K562 (cell line): ENCODE measurements around the gene IL1RAPL2. TPM values are rescaled to one million over a fixed set of nuclear protein-coding genes. Genes with fewer than 3 reads are reported as not detected.

Source experiments
- ATAC-seq: fragments of 200-7000 bp; cut with Tn5 transposase; 3 replicates; pipeline ENCODE4 v1.9.1; 2020; ENCODE audit warnings: moderate library complexity
- BruUV-seq: library from RNA; stranded (reverse); fragments of 400-500 nt; replicated peaks from 2 replicates; lab custom pipeline; 2021; lab: Mats Ljungman, UMichigan
- CTCF ChIA-PET: fragments of 300-600 bp; formaldehyde crosslinking; extraction: SDS; loops from one replicate; lab custom pipeline; 2021; ENCODE audit warnings: low intra/inter-chr PET ratio; lab: Yijun Ruan, JAX
- POLR2A ChIA-PET: fragments of 300-600, 350-650 bp; sonication (Branson Sonifier 250); formaldehyde crosslinking; extraction: SDS; loops from one replicate; lab custom pipeline; 2021; ENCODE audit warnings: antibody characterized with exemption, inconsistent platforms; lab: Yijun Ruan, JAX
- DNase-seq, 4 experiments: peaks; one replicate each; pipeline versions ENCODE4 v3.0.0 to v3.0.0-alpha.2; 2011 to 2018; ENCODE audit warnings: low spot score in 3 of 4, mixed read lengths in 3 of 4; ENCODE audit errors: extremely low read depth in 1 of 4
- FAIRE-seq: peaks from 2 replicates; lab custom pipeline; 2011; peaks lifted over from hg19 to GRCh38; lab: Jason Lieb, UNC
- H2AFZ ChIP-seq: 2 replicates; pipeline ENCODE4 v1.6.0; 2011; ENCODE audit warnings: low read depth, low read length, control low read depth, inconsistent platforms
- H3K27ac ChIP-seq: fragments of 200-600 bp; 3 replicates; pipeline ENCODE4 v1.8.0; 2011; ENCODE audit warnings: low read depth, mild to moderate bottlenecking, control low read depth, inconsistent platforms, low read length, moderate library complexity, mixed read lengths; ENCODE audit errors: extremely low read depth
- H3K27me3 ChIP-seq, 2 experiments: fragments of 300-600 bp in 1 of 2; 2 replicates in 1 of 2; 3 replicates in 1 of 2; pipeline versions ENCODE4 v1.6.0 to v1.8.0; 2011; ENCODE audit warnings: inconsistent platforms in 2 of 2, low read length in 2 of 2, mild to moderate bottlenecking in 1 of 2, mixed read lengths in 1 of 2, moderate library complexity in 1 of 2; ENCODE audit not compliant: control insufficient read depth in 2 of 2, insufficient read depth in 2 of 2
- H3K36me3 ChIP-seq: fragments of 300-600 bp; 3 replicates; pipeline ENCODE4 v1.8.0; 2011; ENCODE audit warnings: mild to moderate bottlenecking, low read length, inconsistent platforms; ENCODE audit not compliant: control insufficient read depth, insufficient read depth
- H3K4me1 ChIP-seq, 2 experiments: fragments of 200-600 bp in 1 of 2; replicated peaks in 1 of 2; 2 replicates in 1 of 2; 3 replicates in 1 of 2; pipeline versions ENCODE4 v1.5.1 to v1.8.0; 2011; ENCODE audit warnings: inconsistent platforms in 2 of 2, low read length in 2 of 2, mild to moderate bottlenecking in 1 of 2, mixed read lengths in 1 of 2, moderate library complexity in 1 of 2; ENCODE audit not compliant: control insufficient read depth in 2 of 2, insufficient read depth in 2 of 2
- H3K4me2 ChIP-seq: 2 replicates; pipeline ENCODE4 v1.6.1; 2011; ENCODE audit warnings: low read length, control low read depth, inconsistent platforms, mixed read lengths; ENCODE audit not compliant: insufficient read depth
- H3K4me3 ChIP-seq: fragments of 200-600 bp; sonication (generic), shearing (Covaris generic); 2 replicates; pipeline ENCODE4 v1.5.1; 2016; ENCODE audit warnings: control low read depth, inconsistent platforms
- H3K79me2 ChIP-seq: fragments of 200-600 bp; 3 replicates; pipeline ENCODE4 v1.8.0; 2011; ENCODE audit warnings: low read length, inconsistent platforms; ENCODE audit not compliant: control insufficient read depth, insufficient read depth
- H3K9ac ChIP-seq, 2 experiments: 2 replicates each; pipeline versions ENCODE4 v1.6.0 to v1.6.1; 2011; ENCODE audit warnings: low read depth in 2 of 2, low read length in 2 of 2, control low read depth in 1 of 2, inconsistent platforms in 1 of 2, mild to moderate bottlenecking in 1 of 2, mixed read lengths in 1 of 2; ENCODE audit not compliant: insufficient read depth in 1 of 2
- H3K9me1 ChIP-seq: one replicate; pipeline ENCODE4 v1.6.0; 2011; ENCODE audit warnings: inconsistent platforms, mild to moderate bottlenecking, low read length, moderate library complexity; ENCODE audit not compliant: control insufficient read depth, insufficient read depth
- H3K9me3 ChIP-seq: replicated peaks from 2 replicates; pipeline ENCODE4 v1.5.1; 2011; ENCODE audit warnings: low read depth, low read length, inconsistent platforms; ENCODE audit not compliant: control insufficient read depth, insufficient read depth
- H4K20me1 ChIP-seq: replicated peaks from 2 replicates; pipeline ENCODE4 v1.6.1; 2011; ENCODE audit warnings: low read length, inconsistent platforms, mixed read lengths; ENCODE audit not compliant: control insufficient read depth, insufficient read depth
- ARID3A ChIP-seq: IDR thresholded peaks from 2 replicates; pipeline ENCODE4 v1.6.1; 2012; ENCODE audit warnings: low read depth, low read length, improper control_type of control experiment, borderline replicate concordance
- BACH1 ChIP-seq: fragments of 200-800 bp; sonication (Bioruptor generic); IDR thresholded peaks from 2 replicates; pipeline ENCODE4 v1.6.1; 2016; ENCODE audit warnings: missing genetic modification characterization, missing compliant biosample characterization
- DMBX1 ChIP-seq: fragments of 250-450 bp; sonication (Bioruptor Pico); IDR thresholded peaks from 2 replicates; pipeline ENCODE4 v1.8.0; 2022; ENCODE audit warnings: inconsistent platforms, mild to moderate bottlenecking, moderate library complexity, borderline replicate concordance
- FOSL1 ChIP-seq: fragments of 200-800 bp; sonication (Bioruptor generic); conservative IDR thresholded peaks from 2 replicates; pipeline ENCODE4 v1.6.1; 2016; ENCODE audit warnings: missing genetic modification characterization, missing compliant biosample characterization
- HOMEZ ChIP-seq: fragments of 250-450 bp; sonication (Bioruptor Pico); IDR thresholded peaks from 2 replicates; pipeline ENCODE4 v1.4.0; 2020; ENCODE audit warnings: mild to moderate bottlenecking, moderate library complexity
- NFE2L1 ChIP-seq: fragments of 450-650 bp; IDR thresholded peaks from 2 replicates; pipeline ENCODE4 v1.6.1; 2016; ENCODE audit warnings: missing genetic modification characterization, low read depth, mild to moderate bottlenecking, missing compliant biosample characterization, moderate library complexity, borderline replicate concordance
- NFRKB ChIP-seq: fragments of 450-650 bp; IDR thresholded peaks from 2 replicates; pipeline ENCODE4 v1.6.1; 2016; ENCODE audit warnings: low read depth
- POLR3G ChIP-seq: IDR thresholded peaks from 2 replicates; pipeline ENCODE4 v1.6.1; 2011; ENCODE audit not compliant: insufficient read length, insufficient replicate concordance; ENCODE audit errors: extremely low read depth
- ZKSCAN3 ChIP-seq: fragments of 250-450 bp; sonication (Bioruptor Pico); IDR thresholded peaks from 2 replicates; pipeline ENCODE4 v1.4.0; 2020
- ZNF217 ChIP-seq: sonication (generic); formaldehyde crosslinking; IDR thresholded peaks from 2 replicates; pipeline ENCODE4 v1.8.0; 2022; ENCODE audit warnings: mild to moderate bottlenecking, missing genetic modification reagents
- ZNF354B ChIP-seq: fragments of 250-450 bp; sonication (Bioruptor Pico); IDR thresholded peaks from 2 replicates; pipeline ENCODE4 v1.4.0; 2020
- ZNF75A ChIP-seq: fragments of 450-650 bp; formaldehyde crosslinking; IDR thresholded peaks from 2 replicates; pipeline ENCODE4 v1.4.0; 2020; ENCODE audit warnings: mild to moderate bottlenecking
- WGBS: fragments of 100-300 bp; shearing (Covaris generic); methylation state at CpG from one replicate; pipeline ENCODE4 v1.1.6; 2016; ENCODE audit warnings: low coverage, mixed read lengths; ENCODE audit not compliant: insufficient coverage; ENCODE audit errors: missing lambda C conversion rate; 5-methylcytosine and 5-hydroxymethylcytosine counted together
- in situ Hi-C: fragments of 300-500 bp; cut with MboI; formaldehyde crosslinking; loops from 4 replicates; pipeline ENCODE4 v1.15.0; 2018; ENCODE audit warnings: inconsistent platforms, mixed read lengths
- intact Hi-C: fragments of 100-400 bp; cut with micrococcal nuclease; formaldehyde crosslinking; loops from 2 replicates; pipeline ENCODE4 v1.14.2; 2022
- polyA plus RNA-seq, 8 experiments: library from polyadenylated mRNA; depleted of rRNA in 4 of 8; stranded (reverse) in 5 of 8; unstranded in 3 of 8; fragments of >200 nt; fragmentation: Nextera tagmentation in 2 of 8; fragmentation: Illumina TruSeq in 1 of 8; extraction: Ambion mirVana in 2 of 8; extraction: Trizol in 1 of 8; gene quantifications; 2 replicates each; pipeline versions ENCODE4 v1.2.1 to v1.2.3, GENCODE V29; 2011 to 2014; ENCODE audit warnings: inconsistent platforms in 1 of 8, missing spikeins in 1 of 8
- total RNA-seq, 7 experiments: library from RNA; depleted of rRNA in 6 of 7; stranded (reverse); fragments of >200 nt in 6 of 7; fragmentation: Illumina TruSeq in 2 of 7; extraction: Trizol in 2 of 7; gene quantifications; 2 replicates each; pipeline versions ENCODE4 v1.2.1 to v1.2.3, GENCODE V29; 2011 to 2021; ENCODE audit warnings: low replicate concordance in 1 of 7

IL1RAPL2 gene
- total and polyA plus RNA-seq, 9 of the 15 experiments (the other 6 are each of a cell fraction or from before 2014, with no cell fraction given) = not detected

- TF ChIP-seq ZKSCAN3 (CRISPR knock-in tag) (no peak), NFRKB (no peak), FOSL1 (tag) (no peak)
These were observed 747.6 kb downstream of the IL1RAPL2 start (continued) for GRCh38 chrX:105313596-105313995.

- no peak overlapping the region for H3K4me2 ChIP-seq
- no peak for TF ChIP-seq ZNF217 (CRISPR knock-in tag)
- TF ChIP-seq BACH1 (tag) = no peak
- no peak for TF ChIP-seq ARID3A
- TF ChIP-seq ZNF75A (CRISPR knock-in tag) = no peak
- no peak for TF ChIP-seq HOMEZ (CRISPR knock-in tag)
- TF ChIP-seq NFE2L1 (tag) = no peak
- no peak for TF ChIP-seq DMBX1 (CRISPR knock-in tag)
- TF ChIP-seq POLR3G = no peak
- no peak for TF ChIP-seq ZNF354B (CRISPR knock-in tag)
These were observed 748.5 kb downstream of the IL1RAPL2 start for GRCh38 chrX:105314458-105314857.

More at GRCh38 chrX:105314458-105314857, 748.5 kb downstream of the IL1RAPL2 start:
- no peak for FAIRE-seq
- Histone ChIP-seq H3K9ac (no peak overlapping the region), H3K4me1 (no peaks in the 10 kb centered on the region), H3K9me1 (no peaks in the 10 kb centered on the region), H3K27me3 (no peaks in the 10 kb centered on the region), H3K27ac (no peak overlapping the region), H3K79me2 (no peaks in the 10 kb centered on the region), H4K20me1 (no peaks in the 10 kb centered on the region), H3K36me3 (no peaks in the 10 kb centered on the region), H3K4me3 (no peak overlapping the region), H3K9me3 (no peaks in the 10 kb centered on the region), H2AFZ (no peak overlapping the region)
- intact Hi-C loops (no loop called here), in situ Hi-C loops (no loop called here)
- BruUV-seq = no TSS peak
- no peak for DNase-seq
- no peak for ATAC-seq
- WGBS = 10% methylated on average over 1 of the region's 2 CpGs
- ChIA-PET CTCF (no interaction called here), POLR2A (no interaction called here)
